Stomach (tissue), 4 donors: ENCODE data around the gene RTN4R.

ENCODE experiments used
- CTCF ChIP-seq, 7 experiments: fragments of 450-650 bp in 4 of 7; fragments of 200-600 bp in 3 of 7; sonication (generic) in 3 of 7; IDR thresholded peaks; one replicate each; pipeline ENCODE4 v1.5.1; 2016 to 2019; ENCODE audit warnings: antibody characterized with exemption in 7 of 7, control low read depth in 2 of 7, mild to moderate bottlenecking in 1 of 7
- EP300 ChIP-seq: sonication (generic); formaldehyde crosslinking; IDR thresholded peaks from one replicate; pipeline ENCODE4 v1.6.1; 2017; ENCODE audit warnings: antibody characterized with exemption
- POLR2A ChIP-seq, 4 donors: fragments of 450-650 bp; IDR thresholded peaks; one replicate each; pipeline ENCODE4 v1.6.1; 2016; ENCODE audit warnings: antibody characterized with exemption in 4 of 4, control low read depth in 2 of 4, mild to moderate bottlenecking in 1 of 4, moderate library complexity in 1 of 4
- POLR2AphosphoS5 ChIP-seq, 3 donors: sonication (generic); formaldehyde crosslinking; IDR thresholded peaks; one replicate each; pipeline ENCODE4 v1.6.1; 2016; ENCODE audit warnings: antibody characterized with exemption in 3 of 3

GRCh38 chr22:20304646-20305045, 36.5 kb upstream of the RTN4R start:
- no peak for TF ChIP-seq POLR2A (IDR thresholded peaks at IDR 0.05)
- TF ChIP-seq CTCF (IDR thresholded peaks at IDR 0.05), result no peak
- no peak for TF ChIP-seq EP300
- no peak for TF ChIP-seq POLR2AphosphoS5 (IDR thresholded peaks at IDR 0.05)
